ENCODE data around the gene CYP11A1. TPM values are rescaled to one million over a fixed set of nuclear protein-coding genes. Genes with fewer than 3 reads are reported as not detected.

CYP11A1 gene
- polyA plus RNA-seq, 2 of the 4 experiments (the other 2 are of a cell fraction), result 0.06 TPM; not detected in 1

DNA sequence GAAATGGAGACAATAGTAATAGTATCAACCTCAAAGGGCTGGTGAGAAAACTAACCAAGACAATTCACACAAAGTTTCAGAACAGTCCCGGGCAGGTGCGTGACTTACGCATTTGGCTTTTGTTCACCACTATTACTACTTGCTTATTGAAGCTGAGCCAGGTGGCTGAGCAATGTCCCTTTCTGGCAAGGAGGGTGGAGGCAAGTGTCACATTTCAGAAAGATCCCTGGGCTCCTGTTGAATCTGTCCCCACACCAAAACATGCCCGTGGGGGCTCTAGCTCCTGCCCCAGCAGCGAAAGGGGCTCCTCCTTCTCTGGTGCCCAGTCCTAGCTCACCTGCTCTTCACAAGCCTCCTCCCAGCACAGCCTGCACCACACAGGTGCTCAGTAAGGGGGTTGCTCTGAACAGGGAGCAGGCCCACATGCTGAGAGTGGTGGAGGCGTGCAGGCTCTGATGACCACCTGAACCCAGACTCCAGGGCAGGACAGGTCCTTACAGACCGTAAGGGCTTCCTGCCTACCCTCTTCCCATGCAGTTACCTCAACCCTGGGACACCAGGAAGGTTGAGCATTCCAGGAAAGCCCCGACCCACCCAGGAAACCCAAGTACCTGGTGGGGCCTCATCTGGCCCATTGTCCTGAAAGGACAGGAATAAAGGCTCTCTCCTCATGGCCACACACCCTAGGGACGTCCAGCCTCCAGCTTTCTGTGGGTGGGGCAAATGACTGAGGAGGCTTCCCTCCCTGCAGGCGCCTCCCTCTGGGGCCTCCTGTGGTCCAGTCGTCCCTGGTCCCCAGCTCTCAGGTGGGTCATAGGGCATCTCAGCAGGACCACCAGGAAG, 33.7 kb upstream of the CYP11A1 start:
- Histone ChIP-seq H3K4me2 (no peak overlapping the region), H3K4me1 (peaks cover 19% of the 10 kb centered on the region), H3K9me3 (no peaks in the 10 kb centered on the region), H3K4me3 (no peak overlapping the region), H3K27ac (no peak overlapping the region)
- no peak for DNase-seq (ENCODE audit: low read depth in 1 of 2, low spot score in 1 of 2)
- TF ChIP-seq CHD2 (IDR thresholded peaks at IDR 0.05; ENCODE audit: low read length, partially characterized antibody) (no peak), SMC3 (IDR thresholded peaks at IDR 0.05) (no peak), POLR2A (IDR thresholded peaks at IDR 0.05; ENCODE audit: low read length) (no peak), JUNB (IDR thresholded peaks at IDR 0.05) (no peak), ZSCAN20 (CRISPR knock-in tag; IDR thresholded peaks at IDR 0.05) (no peak), HOXB5 (CRISPR knock-in tag; IDR thresholded peaks at IDR 0.05) (no peak)
- TF ChIP-seq, protein P1, sequence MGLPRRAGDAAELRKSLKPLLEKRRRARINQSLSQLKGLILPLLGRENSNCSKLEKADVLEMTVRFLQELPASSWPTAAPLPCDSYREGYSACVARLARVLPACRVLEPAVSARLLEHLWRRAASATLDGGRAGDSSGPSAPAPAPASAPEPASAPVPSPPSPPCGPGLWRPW (IDR thresholded peaks at IDR 0.05), result no peak
- TF ChIP-seq, protein P2, sequence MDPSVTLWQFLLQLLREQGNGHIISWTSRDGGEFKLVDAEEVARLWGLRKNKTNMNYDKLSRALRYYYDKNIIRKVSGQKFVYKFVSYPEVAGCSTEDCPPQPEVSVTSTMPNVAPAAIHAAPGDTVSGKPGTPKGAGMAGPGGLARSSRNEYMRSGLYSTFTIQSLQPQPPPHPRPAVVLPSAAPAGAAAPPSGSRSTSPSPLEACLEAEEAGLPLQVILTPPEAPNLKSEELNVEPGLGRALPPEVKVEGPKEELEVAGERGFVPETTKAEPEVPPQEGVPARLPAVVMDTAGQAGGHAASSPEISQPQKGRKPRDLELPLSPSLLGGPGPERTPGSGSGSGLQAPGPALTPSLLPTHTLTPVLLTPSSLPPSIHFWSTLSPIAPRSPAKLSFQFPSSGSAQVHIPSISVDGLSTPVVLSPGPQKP (IDR thresholded peaks at IDR 0.05; ENCODE audit: low read depth, low read length), result no peak
- CTCF ChIA-PET, result interaction anchor here (0.8 to 2.0 kb wide), 4 partner anchors 9 to 38 kb away, joined by 3 to 7 read pairs (median 4); no protein-coding TSS in a partner anchor
- ATAC-seq, result no peak
- POLR2A ChIA-PET, result no interaction called here
- WGBS (ENCODE audit: missing lambda C conversion rate), result 69% methylated on average over 7 of the region's 11 CpGs
- no peak for FAIRE-seq

DNA sequence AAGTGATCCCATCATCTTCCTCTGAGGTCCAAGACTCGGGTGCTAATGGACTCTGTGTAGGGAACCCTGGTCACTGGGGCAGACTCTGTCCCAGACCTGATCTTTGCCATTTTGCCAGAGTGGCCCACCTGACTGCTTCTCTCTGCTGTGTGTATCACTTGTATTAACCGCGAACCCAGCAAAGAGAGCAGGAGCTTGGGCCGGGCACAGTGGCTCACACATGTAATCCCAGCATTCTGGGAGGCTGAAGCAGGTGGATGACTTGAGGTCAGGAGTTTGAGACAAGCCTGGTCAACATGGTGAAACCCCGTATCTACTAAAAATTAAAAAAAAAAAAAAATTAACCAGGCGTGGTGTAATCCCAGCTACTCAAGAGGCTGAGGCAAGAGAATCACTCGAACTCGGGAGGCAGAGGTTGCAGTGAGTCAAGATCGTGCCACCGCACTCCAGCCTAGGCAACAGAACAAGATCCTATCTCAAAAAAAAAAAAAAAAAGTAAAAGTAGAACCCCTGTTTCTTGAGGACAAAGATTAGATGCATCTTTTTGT, 32.9 kb upstream of the CYP11A1 start:
- TF ChIP-seq NPAS2 (CRISPR knock-in tag; IDR thresholded peaks at IDR 0.05; ENCODE audit: borderline replicate concordance), result no peak
- no peak for TF ChIP-seq KDM5A (IDR thresholded peaks at IDR 0.05)
- TF ChIP-seq EHF (CRISPR knock-in tag; IDR thresholded peaks at IDR 0.05), result no peak
- no peak for TF ChIP-seq CBX8 (IDR thresholded peaks at IDR 0.05)
- no peak for TF ChIP-seq MAZ (IDR thresholded peaks at IDR 0.05; ENCODE audit: borderline replicate concordance, low read depth, low read length)
- TF ChIP-seq ZSCAN20 (CRISPR knock-in tag; IDR thresholded peaks at IDR 0.05), result no peak
- TF ChIP-seq FOXS1 (CRISPR knock-in tag; IDR thresholded peaks at IDR 0.05), result no peak
- TF ChIP-seq FOSB (CRISPR knock-in tag; IDR thresholded peaks at IDR 0.05), result no peak
- TF ChIP-seq ZFP36 (IDR thresholded peaks at IDR 0.05; ENCODE audit: borderline replicate concordance, partially characterized antibody), result no peak
- TF ChIP-seq NR3C1 (IDR thresholded peaks at IDR 0.05), result no peak
- TF ChIP-seq EP300 (IDR thresholded peaks at IDR 0.05), result no peak
- no peak for TF ChIP-seq CHD4 (IDR thresholded peaks at IDR 0.05; ENCODE audit: borderline replicate concordance)
- no peak for TF ChIP-seq CBX2 (IDR thresholded peaks at IDR 0.05; ENCODE audit: borderline replicate concordance, low read depth)
- TF ChIP-seq KDM1A (IDR thresholded peaks at IDR 0.05; ENCODE audit: low read depth), result no peak
- TF ChIP-seq RFX5 (IDR thresholded peaks at IDR 0.05), result no peak
- TF ChIP-seq PHF8 (IDR thresholded peaks at IDR 0.05; ENCODE audit: borderline replicate concordance, low read depth), result no peak
- TF ChIP-seq SREBF2 (IDR thresholded peaks at IDR 0.05), result no peak
- TF ChIP-seq ZC3H11A (IDR thresholded peaks at IDR 0.05), result no peak
- ChIA-PET CTCF (interaction anchor here (0.8 to 1.6 kb wide), 4 partner anchors 10 to 26 kb away, joined by 3 to 4 read pairs (median 3); no protein-coding TSS in a partner anchor), POLR2A (no interaction called here)
- no peak overlapping the region for H3K27ac ChIP-seq
- H3K4me3 ChIP-seq, result no peak overlapping the region
- no peaks in the 10 kb centered on the region for H3K9me3 ChIP-seq
- ATAC-seq, result no peak
- no peak for FAIRE-seq
- H3K4me1 ChIP-seq, result peaks cover 22% of the 10 kb centered on the region
- no peak for DNase-seq (ENCODE audit: low read depth in 1 of 2, low spot score in 1 of 2)
- H3K4me2 ChIP-seq, result no peak overlapping the region
- 84% methylated on average over 10 of the region's 10 CpGs for WGBS (ENCODE audit: missing lambda C conversion rate)
